GM18951 (cell line): ENCODE data around the gene NUDT16.
A peak's percentile ranks its signal among the peaks of the same experiment; 100 is the strongest.
"Not testable (repeated sequence)": the region's sequence is repeated elsewhere in the genome, so short reads cannot be mapped to it uniquely, and the experiment has no call there.

Source experiments
- POLR2A ChIP-seq: IDR thresholded peaks from 4 replicates; pipeline ENCODE4 v1.6.1; 2011; ENCODE audit warnings: mild to moderate bottlenecking; ENCODE audit not compliant: insufficient read length, insufficient read depth; ENCODE audit errors: extremely low read depth
- in situ Hi-C: fragments of 300-500 bp; cut with MboI; formaldehyde crosslinking; loops from one replicate; pipeline ENCODE4 v1.12.0; 2022; ENCODE audit warnings: low sequenced_read_pairs, mixed read lengths, inconsistent platforms; ENCODE audit not compliant: unreplicated experiment

NUDT16 gene

GRCh38 chr3:131361464-131362421 is 19.8 kb upstream of the NUDT16 start:
- in situ Hi-C loops = no loop called here
- TF ChIP-seq POLR2A = peak; percentile 64

- in situ Hi-C loops = no loop called here
- TF ChIP-seq POLR2A = no peak
Measured at GRCh38 chr3:131363275-131363674, 18.3 kb upstream of the NUDT16 start.

GRCh38 chr3:131370935-131371687 is 10.5 kb upstream of the NUDT16 start:
- no peak for TF ChIP-seq POLR2A
- in situ Hi-C loops = no loop called here

- TF ChIP-seq POLR2A = no peak
- in situ Hi-C loops = no loop called here
Measured at GRCh38 chr3:131371688-131372066, 9.9 kb upstream of the NUDT16 start.

- in situ Hi-C loops = no loop called here
- no peak for TF ChIP-seq POLR2A
Measured at GRCh38 chr3:131374741-131375140, 6.8 kb upstream of the NUDT16 start.

GRCh38 chr3:131380821-131381444 is 641 bp upstream of the NUDT16 start:
- in situ Hi-C loops = not testable (repeated sequence)

GRCh38 chr3:131386429-131387165 is 5.0 kb downstream of the NUDT16 start:
- in situ Hi-C loops = no loop called here

GRCh38 chr3:131387796-131388489 is 6.4 kb downstream of the NUDT16 start:
- in situ Hi-C loops = no loop called here
- TF ChIP-seq POLR2A = no peak

More at GRCh38 chr3:131386429-131387165, 5.0 kb downstream of the NUDT16 start:
- TF ChIP-seq POLR2A = no peak

- TF ChIP-seq POLR2A = no peak
- in situ Hi-C loops = no loop called here
Measured at GRCh38 chr3:131388490-131388799, 6.9 kb downstream of the NUDT16 start.

GRCh38 chr3:131390331-131390730 is 8.8 kb downstream of the NUDT16 start:
- in situ Hi-C loops = no loop called here
- no peak for TF ChIP-seq POLR2A

- in situ Hi-C loops = no loop called here
- no peak for TF ChIP-seq POLR2A
Measured at GRCh38 chr3:131393051-131393450, 11.5 kb downstream of the NUDT16 start.

GRCh38 chr3:131393868-131394267 is 12.3 kb downstream of the NUDT16 start:
- in situ Hi-C loops = no loop called here

GRCh38 chr3:131394400-131394799 is 12.8 kb downstream of the NUDT16 start:
- no peak for TF ChIP-seq POLR2A
- in situ Hi-C loops = no loop called here

More at GRCh38 chr3:131393868-131394267, 12.3 kb downstream of the NUDT16 start:
- TF ChIP-seq POLR2A = no peak

- TF ChIP-seq POLR2A = no peak
- in situ Hi-C loops = no loop called here
Measured at GRCh38 chr3:131396170-131396569, 14.6 kb downstream of the NUDT16 start.
